BE2C (cell line): ENCODE measurements around the gene SHLD3.
"Not testable (repeated sequence)": the region's sequence is repeated elsewhere in the genome, so short reads cannot be mapped to it uniquely, and the experiment has no call there.

ENCODE experiments used
- DNase-seq: peaks from one replicate; pipeline ENCODE4 v3.0.0-alpha.2; 2020
- H3K27me3 ChIP-seq: fragments of 250-450 bp; sonication (Bioruptor Pico); 2 replicates; pipeline ENCODE4 v1.5.1; 2020; ENCODE audit warnings: mild to moderate bottlenecking
- H3K36me3 ChIP-seq: fragments of 250-450 bp; sonication (Bioruptor Pico); 2 replicates; pipeline ENCODE4 v1.5.1; 2020; ENCODE audit warnings: mild to moderate bottlenecking
- H3K4me1 ChIP-seq: fragments of 250-450 bp; sonication (Bioruptor Pico); 2 replicates; pipeline ENCODE4 v1.5.1; 2020
- H3K4me3 ChIP-seq: 2 replicates; pipeline ENCODE4 v1.5.1; 2011; ENCODE audit warnings: low read depth, low read length
- H3K9me3 ChIP-seq: fragments of 250-450 bp; sonication (Bioruptor Pico); 2 replicates; pipeline ENCODE4 v1.5.1; 2020
- CTCF ChIP-seq: IDR thresholded peaks from 2 replicates; pipeline ENCODE4 v1.5.1; 2012; ENCODE audit warnings: mild to moderate bottlenecking, low read depth, low read length

Gene SHLD3

GRCh38 chr5:65668696-65669095 lies 43.9 kb downstream of the SHLD3 start:
- Histone ChIP-seq H3K4me3 (no peak overlapping the region), H3K27me3 (no peaks in the 10 kb centered on the region), H3K9me3 (no peaks in the 10 kb centered on the region), H3K36me3 (peaks cover 16% of the 10 kb centered on the region), H3K4me1 (no peaks in the 10 kb centered on the region)
- no peak for TF ChIP-seq CTCF
- no peak for DNase-seq

GRCh38 chr5:65672796-65673195 lies 48.0 kb downstream of the SHLD3 start:
- peaks cover 31% of the 10 kb centered on the region for H3K36me3 ChIP-seq
- no peaks in the 10 kb centered on the region for H3K27me3 ChIP-seq
- no peak for DNase-seq
- no peaks in the 10 kb centered on the region for H3K4me1 ChIP-seq
- no peak overlapping the region for H3K4me3 ChIP-seq
- no peaks in the 10 kb centered on the region for H3K9me3 ChIP-seq
- no peak for TF ChIP-seq CTCF

- DNase-seq = no peak
- no peaks in the 10 kb centered on the region for H3K9me3 ChIP-seq
- H3K27me3 ChIP-seq = no peaks in the 10 kb centered on the region
- H3K4me1 ChIP-seq = no peaks in the 10 kb centered on the region
- peaks cover 34% of the 10 kb centered on the region for H3K36me3 ChIP-seq
- no peak overlapping the region for H3K4me3 ChIP-seq
- no peak for TF ChIP-seq CTCF
Observed at GRCh38 chr5:65674749-65675148, 49.9 kb downstream of the SHLD3 start.

GRCh38 chr5:65676056-65676455 lies 51.2 kb downstream of the SHLD3 start:
- not testable (repeated sequence) for H3K9me3 ChIP-seq, H3K4me3 ChIP-seq, H3K27me3 ChIP-seq, DNase-seq, H3K4me1 ChIP-seq
- H3K36me3 ChIP-seq = peaks cover 41% of the 10 kb centered on the region
